A673 (cell line): Measurements from ENCODE around the gene ISG15. TPM values are rescaled to one million over a fixed set of nuclear protein-coding genes. Genes with fewer than 3 reads are reported as not detected.
"Not testable (repeated sequence)": the region's sequence is repeated elsewhere in the genome, so short reads cannot be mapped to it uniquely, and the experiment has no call there.

ENCODE experiments used
- BruUV-seq: library from RNA; stranded (reverse); fragments of 400-500 nt; replicated peaks from 2 replicates; lab custom pipeline; 2021; lab: Mats Ljungman, UMichigan
- CTCF ChIA-PET: fragments of 300-600 bp; sonication (Branson Sonifier 250); formaldehyde crosslinking; loops from one replicate; lab custom pipeline; 2022; ENCODE audit warnings: antibody characterized with exemption; lab: Charles Lee
- POLR2A ChIA-PET: fragments of 300-600 bp; sonication (Branson Sonifier 250); formaldehyde crosslinking; loops from one replicate; lab custom pipeline; 2022; ENCODE audit warnings: antibody characterized with exemption; ENCODE audit not compliant: low non-redundant PET; lab: Charles Lee
- DNase-seq: peaks from one replicate; pipeline ENCODE4 v3.0.0-alpha.2; 2015; ENCODE audit warnings: low spot score
- H3K27ac ChIP-seq: fragments of 200-600 bp; sonication (generic); 2 replicates; pipeline ENCODE4 v1.5.1; 2016; ENCODE audit warnings: mixed run types, low read depth, mild to moderate bottlenecking, mixed read lengths, antibody characterized with exemption, low read length; ENCODE audit not compliant: poor library complexity, severe bottlenecking
- H3K27me3 ChIP-seq: fragments of 200-600 bp; sonication (generic); replicated peaks from 2 replicates; pipeline ENCODE4 v1.6.1; 2017; ENCODE audit warnings: mixed run types, low read depth, mild to moderate bottlenecking, mixed read lengths, antibody characterized with exemption, low read length; ENCODE audit not compliant: insufficient read depth, poor library complexity
- H3K36me3 ChIP-seq: fragments of 200-600 bp; sonication (generic); 2 replicates; pipeline ENCODE4 v1.6.1; 2016; ENCODE audit warnings: mixed run types, mild to moderate bottlenecking, mixed read lengths, antibody characterized with exemption, low read length; ENCODE audit not compliant: insufficient read depth, poor library complexity, severe bottlenecking
- H3K4me1 ChIP-seq: fragments of 200-600 bp; sonication (generic); 2 replicates; pipeline ENCODE4 v1.6.1; 2017; ENCODE audit warnings: mixed run types, mild to moderate bottlenecking, mixed read lengths, antibody characterized with exemption, low read length; ENCODE audit not compliant: insufficient read depth, poor library complexity, severe bottlenecking
- H3K4me3 ChIP-seq: fragments of 200-600 bp; sonication (generic); 2 replicates; pipeline ENCODE4 v1.5.1; 2016; ENCODE audit warnings: low read depth, mixed run types, mild to moderate bottlenecking, mixed read lengths, low read length; ENCODE audit not compliant: poor library complexity, severe bottlenecking
- H3K9me3 ChIP-seq: fragments of 200-600 bp; sonication (generic); 2 replicates; pipeline ENCODE4 v1.6.1; 2016; ENCODE audit warnings: mixed run types, low read depth, mild to moderate bottlenecking, mixed read lengths, antibody characterized with exemption, low read length; ENCODE audit not compliant: poor library complexity, severe bottlenecking
- CTCF ChIP-seq: fragments of 300-800, 200-600 bp; sonication (generic); conservative IDR thresholded peaks from 2 replicates; pipeline ENCODE4 v1.5.1; 2017; ENCODE audit warnings: low read depth, mild to moderate bottlenecking, antibody characterized with exemption, low read length, moderate library complexity, mixed read lengths
- EZH2 ChIP-seq: fragments of 200-600 bp; sonication (generic); IDR thresholded peaks from 2 replicates; pipeline ENCODE4 v1.6.1; 2017; ENCODE audit warnings: borderline replicate concordance, low read depth, mild to moderate bottlenecking, mixed read lengths, antibody characterized with exemption, low read length; ENCODE audit not compliant: poor library complexity, severe bottlenecking
- intact Hi-C: fragments of 100-400 bp; cut with micrococcal nuclease; formaldehyde crosslinking; loops from one replicate; pipeline ENCODE4 v1.10.0; 2022; ENCODE audit not compliant: unreplicated experiment
- total RNA-seq: library from RNA; stranded (reverse); gene quantifications from 2 replicates; pipeline ENCODE4 v1.2.3, GENCODE V29; 2021

Gene ISG15
- total RNA-seq, 1 experiment from 2014 or later, result 45.3 TPM

- H3K9me3 ChIP-seq, result no peaks in the 10 kb centered on the region
- no peak for DNase-seq
- no peaks in the 10 kb centered on the region for H3K36me3 ChIP-seq
- H3K4me3 ChIP-seq, result no peak overlapping the region
- no peaks in the 10 kb centered on the region for H3K27me3 ChIP-seq
- H3K27ac ChIP-seq, result no peak overlapping the region
- TF ChIP-seq EZH2, result no peak
- TF ChIP-seq CTCF, result no peak
- ChIA-PET POLR2A (no interaction called here), CTCF (no interaction called here)
- H3K4me1 ChIP-seq, result peaks cover 14% of the 10 kb centered on the region
- intact Hi-C loops, result no loop called here
- BruUV-seq, result no TSS peak
These were observed 7.5 kb upstream of the ISG15 start for GRCh38 chr1:1005774-1006304.

- POLR2A ChIA-PET, result no interaction called here
- Histone ChIP-seq H3K27me3 (no peaks in the 10 kb centered on the region), H3K9me3 (no peaks in the 10 kb centered on the region), H3K4me3 (no peak overlapping the region), H3K36me3 (no peaks in the 10 kb centered on the region), H3K4me1 (peaks cover 7% of the 10 kb centered on the region), H3K27ac (no peak overlapping the region)
- intact Hi-C loops, result no loop called here
- DNase-seq, result no peak
- TF ChIP-seq EZH2, result no peak
- TF ChIP-seq CTCF, result no peak
- CTCF ChIA-PET, result interaction anchor here (0.6 kb wide), 1 partner anchor 66 kb away, joined by 3 read pairs; no protein-coding TSS in a partner anchor
- BruUV-seq, result no TSS peak
These were observed 6.8 kb upstream of the ISG15 start for GRCh38 chr1:1006305-1007159.

- H3K27me3 ChIP-seq, intact Hi-C loops, BruUV-seq, CTCF ChIA-PET, DNase-seq, H3K4me3 ChIP-seq, POLR2A ChIA-PET, H3K36me3 ChIP-seq, H3K27ac ChIP-seq, H3K9me3 ChIP-seq: not testable (repeated sequence)
- H3K4me1 ChIP-seq, result peaks cover 15% of the 10 kb centered on the region
These were observed 3.2 kb upstream of the ISG15 start for GRCh38 chr1:1010131-1010530.
